Keratinocyte (primary cell): ENCODE measurements around the gene RUFY3. TPM values are rescaled to one million over a fixed set of nuclear protein-coding genes. Genes with fewer than 3 reads are reported as not detected.
"Not testable (repeated sequence)": the region's sequence is repeated elsewhere in the genome, so short reads cannot be mapped to it uniquely, and the experiment has no call there.

Experiments used
- DNase-seq: peaks from one replicate; pipeline ENCODE4 v3.0.0-alpha.2; 2011; ENCODE audit warnings: low read depth, missing footprints, low spot score
- FAIRE-seq: peaks from 2 replicates; lab custom pipeline; 2011; peaks lifted over from hg19 to GRCh38; lab: Jason Lieb, UNC
- H2AFZ ChIP-seq: 2 replicates; pipeline ENCODE4 v1.6.0; 2012; ENCODE audit warnings: low read length, control low read depth, inconsistent platforms; ENCODE audit not compliant: control insufficient read depth
- H3K27ac ChIP-seq: 2 replicates; pipeline ENCODE4 v1.5.1; 2011; ENCODE audit warnings: low read length; ENCODE audit not compliant: control insufficient read depth, insufficient read depth
- H3K27me3 ChIP-seq: 3 replicates; pipeline ENCODE4 v1.6.0; 2011; ENCODE audit warnings: low read length; ENCODE audit not compliant: control insufficient read depth, insufficient read depth; ENCODE audit errors: extremely low read depth
- H3K36me3 ChIP-seq, 2 experiments: 2 replicates in 1 of 2; 3 replicates in 1 of 2; pipeline ENCODE4 v1.5.1; 2011; ENCODE audit warnings: low read length in 2 of 2, mild to moderate bottlenecking in 1 of 2; ENCODE audit not compliant: control insufficient read depth in 2 of 2, insufficient read depth in 2 of 2; ENCODE audit errors: extremely low read depth in 1 of 2
- H3K4me1 ChIP-seq: 3 replicates; pipeline ENCODE4 v1.5.1; 2011; ENCODE audit warnings: low read length; ENCODE audit not compliant: control insufficient read depth, insufficient read depth; ENCODE audit errors: extremely low read depth
- H3K4me2 ChIP-seq: 3 replicates; pipeline ENCODE4 v1.6.0; 2011; ENCODE audit warnings: low read depth, low read length; ENCODE audit not compliant: control insufficient read depth, insufficient read depth; ENCODE audit errors: extremely low read depth
- H3K4me3 ChIP-seq, 3 experiments: fragments of 200-600 bp in 1 of 3; sonication (generic) in 1 of 3; 2 replicates in 2 of 3; 3 replicates in 1 of 3; pipeline ENCODE4 v1.5.1; 2011 to 2016; ENCODE audit warnings: low read length in 3 of 3, mild to moderate bottlenecking in 3 of 3, control low read depth in 2 of 3, inconsistent platforms in 1 of 3, low read depth in 1 of 3, mixed read lengths in 1 of 3, mixed run types in 1 of 3, moderate library complexity in 1 of 3; ENCODE audit not compliant: control insufficient read depth in 2 of 3, insufficient read depth in 2 of 3; ENCODE audit errors: extremely low read depth in 1 of 3
- H3K79me2 ChIP-seq: 2 replicates; pipeline ENCODE4 v1.6.0; 2012; ENCODE audit warnings: low read length; ENCODE audit not compliant: control insufficient read depth, insufficient read depth
- H3K9ac ChIP-seq: 3 replicates; pipeline ENCODE4 v1.6.0; 2011; ENCODE audit warnings: low read length; ENCODE audit not compliant: control insufficient read depth, insufficient read depth; ENCODE audit errors: extremely low read depth
- H3K9me1 ChIP-seq: 3 replicates; pipeline ENCODE4 v1.6.0; 2011; ENCODE audit warnings: low read length; ENCODE audit not compliant: control insufficient read depth, insufficient read depth; ENCODE audit errors: extremely low read depth
- H3K9me3 ChIP-seq: 2 replicates; pipeline ENCODE4 v1.5.1; 2012; ENCODE audit warnings: low read depth, low read length; ENCODE audit not compliant: control insufficient read depth
- H4K20me1 ChIP-seq: 3 replicates; pipeline ENCODE4 v1.6.0; 2011; ENCODE audit warnings: low read length; ENCODE audit not compliant: control insufficient read depth, insufficient read depth; ENCODE audit errors: extremely low read depth
- EZH2 ChIP-seq: IDR thresholded peaks from one replicate; pipeline ENCODE4 v1.6.1; 2012; ENCODE audit warnings: inconsistent platforms, mild to moderate bottlenecking, low read length, moderate library complexity
- dilution Hi-C: fragments of 300-500 bp; cut with MboI; formaldehyde crosslinking; loops from one replicate; pipeline ENCODE4 v1.7.0; 2020; ENCODE audit warnings: low sequenced_read_pairs; ENCODE audit not compliant: extremely low pct_ligation_motif_present
- polyA plus RNA-seq, 5 experiments: library from polyadenylated mRNA; depleted of rRNA in 3 of 5; stranded (reverse) in 3 of 5; stranded (forward) in 1 of 5; unstranded in 1 of 5; fragments of >200 nt; gene quantifications; 1 replicate in 1 of 5; 2 replicates in 3 of 5; 3 replicates in 1 of 5; pipeline versions ENCODE4 v1.2.1 to v1.2.3, GENCODE V29; 2011 to 2012; ENCODE audit warnings: missing spikeins in 2 of 5, low read depth in 1 of 5, low replicate concordance in 1 of 5
- TF ChIP-seq, protein P1 (sequence below), 3 experiments: IDR thresholded peaks in 1 of 3; conservative IDR thresholded peaks in 1 of 3; optimal IDR thresholded peaks in 1 of 3; 2 replicates in 2 of 3; 3 replicates in 1 of 3; pipeline versions ENCODE3 to v1.5.1; 2011; ENCODE audit warnings: low read length in 3 of 3, mild to moderate bottlenecking in 3 of 3, moderate library complexity in 2 of 3, control low read depth in 1 of 3, inconsistent platforms in 1 of 3; ENCODE audit not compliant: insufficient read depth in 2 of 3; ENCODE audit errors: extremely low read depth in 1 of 3

RUFY3 gene
- polyA plus RNA-seq, 1 donor (not counting 4 experiments of a cell fraction or from before 2014, with no cell fraction given), result 18.9 TPM

GRCh38 chr4:70700712-70701111 lies 21.1 kb upstream of the RUFY3 start:
- no peak for FAIRE-seq
- Histone ChIP-seq H3K27me3 (no peaks in the 10 kb centered on the region), H3K9me3 (no peaks in the 10 kb centered on the region), H4K20me1 (no peaks in the 10 kb centered on the region), H3K4me2 (no peak overlapping the region), H3K4me3 (no peak overlapping the region), H2AFZ (no peak overlapping the region), H3K4me1 (peaks cover 6% of the 10 kb centered on the region), H3K27ac (no peak overlapping the region), H3K9ac (no peak overlapping the region), H3K79me2 (no peaks in the 10 kb centered on the region), H3K9me1 (no peaks in the 10 kb centered on the region), H3K36me3 (no peaks in the 10 kb centered on the region)
- dilution Hi-C loops, result no loop called here
- DNase-seq, result no peak
- TF ChIP-seq, protein P1, sequence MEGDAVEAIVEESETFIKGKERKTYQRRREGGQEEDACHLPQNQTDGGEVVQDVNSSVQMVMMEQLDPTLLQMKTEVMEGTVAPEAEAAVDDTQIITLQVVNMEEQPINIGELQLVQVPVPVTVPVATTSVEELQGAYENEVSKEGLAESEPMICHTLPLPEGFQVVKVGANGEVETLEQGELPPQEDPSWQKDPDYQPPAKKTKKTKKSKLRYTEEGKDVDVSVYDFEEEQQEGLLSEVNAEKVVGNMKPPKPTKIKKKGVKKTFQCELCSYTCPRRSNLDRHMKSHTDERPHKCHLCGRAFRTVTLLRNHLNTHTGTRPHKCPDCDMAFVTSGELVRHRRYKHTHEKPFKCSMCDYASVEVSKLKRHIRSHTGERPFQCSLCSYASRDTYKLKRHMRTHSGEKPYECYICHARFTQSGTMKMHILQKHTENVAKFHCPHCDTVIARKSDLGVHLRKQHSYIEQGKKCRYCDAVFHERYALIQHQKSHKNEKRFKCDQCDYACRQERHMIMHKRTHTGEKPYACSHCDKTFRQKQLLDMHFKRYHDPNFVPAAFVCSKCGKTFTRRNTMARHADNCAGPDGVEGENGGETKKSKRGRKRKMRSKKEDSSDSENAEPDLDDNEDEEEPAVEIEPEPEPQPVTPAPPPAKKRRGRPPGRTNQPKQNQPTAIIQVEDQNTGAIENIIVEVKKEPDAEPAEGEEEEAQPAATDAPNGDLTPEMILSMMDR (optimal IDR thresholded peaks at IDR 0.05 in 1 of 3, IDR thresholded peaks at IDR 0.05 in 1 of 3, conservative IDR thresholded peaks at IDR 0.05 in 1 of 3; ENCODE audit: extremely low read depth in 1 of 3, insufficient read depth in 2 of 3, low read length in 3 of 3), result no peak
- no peak for TF ChIP-seq EZH2

- DNase-seq (no peak), FAIRE-seq (no peak)
Measured at GRCh38 chr4:70701271-70701670, 20.5 kb upstream of the RUFY3 start.

GRCh38 chr4:70702592-70702991 lies 19.2 kb upstream of the RUFY3 start:
- H3K27ac ChIP-seq, H3K9ac ChIP-seq, H3K4me3 ChIP-seq, H4K20me1 ChIP-seq, dilution Hi-C loops, H3K9me3 ChIP-seq, H3K9me1 ChIP-seq, FAIRE-seq, H3K4me2 ChIP-seq, H2AFZ ChIP-seq, DNase-seq, H3K27me3 ChIP-seq, H3K36me3 ChIP-seq: not testable (repeated sequence)
- peaks cover 13% of the 10 kb centered on the region for H3K4me1 ChIP-seq
- H3K79me2 ChIP-seq, result peaks cover 15% of the 10 kb centered on the region

More at GRCh38 chr4:70701271-70701670, 20.5 kb upstream of the RUFY3 start:
- Histone ChIP-seq H4K20me1 (no peaks in the 10 kb centered on the region), H3K27me3 (no peaks in the 10 kb centered on the region), H3K9ac (no peak overlapping the region), H3K9me1 (no peaks in the 10 kb centered on the region), H3K4me2 (peak overlapping the region; percentile 35), H3K27ac (no peak overlapping the region), H3K4me3 (peak overlapping the region in 1 of 3 experiments; percentile 31), H3K79me2 (peaks cover 2% of the 10 kb centered on the region), H3K36me3 (no peaks in the 10 kb centered on the region), H3K9me3 (no peaks in the 10 kb centered on the region), H3K4me1 (peaks cover 7% of the 10 kb centered on the region), H2AFZ (no peak overlapping the region)
- dilution Hi-C loops, result no loop called here
- TF ChIP-seq EZH2, result no peak
